Subcutaneous adipose tissue (tissue), 4 donors: ENCODE results near the gene DPYD. TPM values are rescaled to one million over a fixed set of nuclear protein-coding genes. Genes with fewer than 3 reads are reported as not detected.

Experiments used
- total RNA-seq, 4 donors: library from RNA; depleted of rRNA; stranded (reverse); fragments of >200 nt; gene quantifications; one replicate each; pipeline ENCODE4 v1.1.0, GENCODE V29; 2016
- TF ChIP-seq, protein P1 (sequence below): fragments of 450-650 bp; IDR thresholded peaks from one replicate; pipeline ENCODE4 v1.5.1; 2016; ENCODE audit warnings: low read depth, mild to moderate bottlenecking, control low read depth, antibody characterized with exemption, moderate library complexity

DPYD gene
- total RNA-seq, 4 donors from 2014 or later = 47.1 to 100 (median 68.0) TPM

DNA sequence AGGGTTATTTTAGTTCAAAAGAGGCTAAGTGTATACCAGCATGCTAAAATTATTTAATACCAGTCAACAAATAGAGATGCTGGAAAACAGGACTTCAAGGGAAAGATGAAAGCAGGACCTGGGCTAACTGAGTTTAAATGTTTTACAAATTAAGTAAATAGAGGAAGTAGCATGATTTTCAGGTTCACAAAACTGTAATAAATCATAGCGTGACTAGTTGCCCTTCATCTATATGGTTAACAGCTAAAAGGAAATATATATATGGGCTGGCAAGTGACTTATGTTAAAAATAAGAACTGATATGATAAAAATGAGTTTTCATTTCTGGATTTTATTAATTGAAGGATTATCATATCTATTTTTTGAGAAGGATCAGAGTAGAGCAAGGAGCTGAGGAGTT lies 25.6 kb downstream of the DPYD start:
- TF ChIP-seq, protein P1, sequence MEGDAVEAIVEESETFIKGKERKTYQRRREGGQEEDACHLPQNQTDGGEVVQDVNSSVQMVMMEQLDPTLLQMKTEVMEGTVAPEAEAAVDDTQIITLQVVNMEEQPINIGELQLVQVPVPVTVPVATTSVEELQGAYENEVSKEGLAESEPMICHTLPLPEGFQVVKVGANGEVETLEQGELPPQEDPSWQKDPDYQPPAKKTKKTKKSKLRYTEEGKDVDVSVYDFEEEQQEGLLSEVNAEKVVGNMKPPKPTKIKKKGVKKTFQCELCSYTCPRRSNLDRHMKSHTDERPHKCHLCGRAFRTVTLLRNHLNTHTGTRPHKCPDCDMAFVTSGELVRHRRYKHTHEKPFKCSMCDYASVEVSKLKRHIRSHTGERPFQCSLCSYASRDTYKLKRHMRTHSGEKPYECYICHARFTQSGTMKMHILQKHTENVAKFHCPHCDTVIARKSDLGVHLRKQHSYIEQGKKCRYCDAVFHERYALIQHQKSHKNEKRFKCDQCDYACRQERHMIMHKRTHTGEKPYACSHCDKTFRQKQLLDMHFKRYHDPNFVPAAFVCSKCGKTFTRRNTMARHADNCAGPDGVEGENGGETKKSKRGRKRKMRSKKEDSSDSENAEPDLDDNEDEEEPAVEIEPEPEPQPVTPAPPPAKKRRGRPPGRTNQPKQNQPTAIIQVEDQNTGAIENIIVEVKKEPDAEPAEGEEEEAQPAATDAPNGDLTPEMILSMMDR = no peak

DNA sequence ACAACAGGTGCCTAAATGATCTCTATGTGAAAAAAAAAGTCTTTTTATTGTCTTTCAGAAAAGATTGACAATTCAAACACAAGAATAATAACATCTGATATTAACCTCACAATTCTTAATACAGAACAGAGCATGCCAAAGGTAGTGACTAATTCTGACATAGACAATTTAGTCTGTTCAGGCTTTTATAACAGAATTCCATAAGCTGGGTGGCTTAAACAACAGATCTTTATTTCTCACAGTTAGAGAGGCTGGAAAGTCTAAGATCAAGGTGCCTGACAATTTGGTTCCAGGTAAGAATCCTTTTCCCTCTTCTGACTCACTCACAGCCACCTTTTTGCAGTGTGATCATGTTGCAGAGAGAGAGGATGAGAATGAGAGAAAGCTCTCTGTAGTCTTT lies 27.0 kb downstream of the DPYD start:
- TF ChIP-seq, protein P1 = no peak

DNA sequence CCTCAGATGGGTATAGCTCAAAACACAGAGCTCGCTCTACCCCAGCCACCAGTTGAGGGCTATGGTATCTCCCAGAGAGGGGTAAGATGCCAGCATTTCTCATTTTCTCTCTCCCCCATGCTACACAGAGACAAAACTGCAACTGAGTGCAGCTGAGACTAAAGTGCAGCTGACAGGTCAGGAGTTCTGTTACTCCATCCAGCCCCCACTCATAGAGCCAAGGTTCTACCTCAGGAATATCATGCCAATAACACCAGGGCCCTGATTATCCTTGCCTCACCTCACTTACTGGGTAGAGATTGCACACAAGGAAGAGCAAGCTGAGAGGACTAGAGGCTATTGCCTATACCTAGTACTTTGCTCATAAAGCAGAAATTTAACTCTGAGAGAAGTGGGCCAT lies 34.6 kb downstream of the DPYD start:
- TF ChIP-seq, protein P1 = no peak

DNA sequence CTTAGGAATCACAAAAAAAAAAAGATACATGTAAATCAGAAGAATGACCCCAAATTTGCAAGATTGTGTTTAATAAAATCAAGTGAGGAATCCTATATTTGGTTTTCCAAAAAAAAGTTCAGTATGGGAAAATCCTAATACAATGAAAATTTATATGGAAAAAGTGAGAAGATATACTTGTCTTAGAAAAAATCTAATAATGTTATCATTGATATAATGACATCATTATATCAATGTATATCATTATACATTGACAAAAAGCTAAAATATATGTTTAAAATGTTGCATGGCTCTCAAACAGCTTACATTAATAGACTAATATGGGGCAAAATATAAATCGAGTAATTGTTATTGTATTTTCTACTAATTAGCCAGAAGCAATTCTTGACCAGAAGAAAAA lies 37.0 kb downstream of the DPYD start:
- TF ChIP-seq, protein P1 = no peak

DNA sequence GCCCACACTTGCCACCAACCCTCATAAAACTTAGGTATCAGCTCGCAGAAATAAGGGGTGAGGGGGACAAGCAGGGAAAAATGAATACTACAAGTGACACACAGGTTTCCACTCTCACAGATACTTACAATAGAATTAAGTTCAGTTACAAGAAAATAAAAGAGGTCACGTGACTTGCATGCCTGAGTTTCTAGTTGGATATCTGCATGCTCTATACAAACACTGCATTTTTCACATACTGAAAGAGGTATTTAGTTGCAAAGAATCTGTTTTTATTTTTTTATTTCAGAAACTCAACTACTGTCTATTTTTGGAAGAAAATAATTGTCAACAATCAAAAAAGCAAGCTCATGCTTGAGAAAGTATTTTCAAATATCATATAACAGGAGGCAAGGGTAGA lies 43.5 kb downstream of the DPYD start:
- TF ChIP-seq, protein P1 = no peak

DNA sequence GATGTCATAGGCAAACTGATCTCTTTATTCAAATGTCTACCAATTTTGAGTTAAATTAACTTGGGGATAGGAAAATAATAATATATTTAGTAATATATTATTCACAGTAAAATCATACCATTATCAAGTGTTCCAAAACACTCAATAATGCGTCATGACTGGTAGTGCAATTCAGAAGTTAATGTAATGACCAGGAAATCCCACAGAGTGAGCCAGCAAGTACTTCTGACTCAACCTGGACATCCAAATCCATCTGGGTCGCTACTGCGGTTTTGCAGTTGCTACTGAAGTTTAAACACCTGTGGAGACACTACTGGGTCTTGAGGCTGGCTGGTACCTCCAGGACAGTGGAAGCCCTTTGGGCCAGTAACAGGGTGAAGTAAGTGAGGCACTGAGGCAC lies 44.8 kb downstream of the DPYD start:
- TF ChIP-seq, protein P1 = no peak

DNA sequence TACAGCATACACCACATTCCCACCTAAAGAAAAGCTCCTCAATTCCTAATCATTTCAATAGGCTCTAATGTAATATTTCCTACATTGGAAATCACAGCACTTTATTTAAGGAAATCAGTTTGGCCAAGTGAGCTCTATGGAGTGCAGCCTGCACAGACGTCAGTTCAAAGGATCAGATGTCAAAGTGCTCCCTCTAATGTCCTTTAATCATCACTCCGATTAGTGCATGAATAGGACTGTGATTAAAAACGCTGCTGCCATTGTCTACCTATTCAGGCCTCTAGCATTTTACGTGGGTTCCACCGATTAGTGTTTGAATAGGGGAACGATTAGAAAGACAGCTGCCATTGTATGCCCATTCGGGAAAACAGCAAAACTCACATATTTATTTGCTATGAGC lies 50.2 kb downstream of the DPYD start:
- TF ChIP-seq, protein P1 = no peak
